Stimulated activated effector memory CD8-positive, alpha-beta T cell treated with anti-CD3 and anti-CD28 coated beads, Interleukin-12 subunit alpha, Interleukin-12 subunit beta, amount 100 ng/mL, for 72 hours (primary cell): ENCODE results near the gene SLC6A3.
"Not testable (repeated sequence)": the region's sequence is repeated elsewhere in the genome, so short reads cannot be mapped to it uniquely, and the experiment has no call there.

Experiments used
- ATAC-seq: fragments of 150-1000 bp; cut with Tn5 transposase; 2 replicates; pipeline ENCODE4 v1.10.0; 2021
- DNase-seq, 2 donors: peaks; one replicate each; pipeline ENCODE4 v3.0.0; 2021 to 2022; ENCODE audit warnings: low spot score in 2 of 2
- H3K27ac Mint-ChIP-seq: one replicate; pipeline ENCODE4 v1.8.0; 2022; ENCODE audit warnings: mild to moderate bottlenecking, mixed read lengths
- H3K36me3 Mint-ChIP-seq: one replicate; pipeline ENCODE4 v1.8.0; 2022; ENCODE audit warnings: mild to moderate bottlenecking, mixed read lengths
- H3K4me1 Mint-ChIP-seq: one replicate; pipeline ENCODE4 v1.8.0; 2022; ENCODE audit warnings: mixed read lengths
- H3K4me3 Mint-ChIP-seq: one replicate; pipeline ENCODE4 v1.8.0; 2022; ENCODE audit warnings: mild to moderate bottlenecking, mixed read lengths
- H3K9me3 Mint-ChIP-seq: one replicate; pipeline ENCODE4 v1.8.0; 2022; ENCODE audit warnings: mixed read lengths

The SLC6A3 gene

GRCh38 chr5:1363160-1363559 is 82.1 kb downstream of the SLC6A3 start:
- Mint-ChIP-seq H3K36me3 (no peaks in the 10 kb centered on the region), H3K4me3 (no peak overlapping the region), H3K4me1 (no peaks in the 10 kb centered on the region), H3K9me3 (no peaks in the 10 kb centered on the region), H3K27ac (no peak overlapping the region)
- DNase-seq (no peak), ATAC-seq (no peak)

GRCh38 chr5:1362242-1363015 is 82.8 kb downstream of the SLC6A3 start:
- ATAC-seq (no peak), DNase-seq (no peak)
- Mint-ChIP-seq H3K27ac (no peak overlapping the region), H3K9me3 (no peaks in the 10 kb centered on the region), H3K36me3 (no peaks in the 10 kb centered on the region), H3K4me1 (no peaks in the 10 kb centered on the region), H3K4me3 (no peak overlapping the region)

DNA sequence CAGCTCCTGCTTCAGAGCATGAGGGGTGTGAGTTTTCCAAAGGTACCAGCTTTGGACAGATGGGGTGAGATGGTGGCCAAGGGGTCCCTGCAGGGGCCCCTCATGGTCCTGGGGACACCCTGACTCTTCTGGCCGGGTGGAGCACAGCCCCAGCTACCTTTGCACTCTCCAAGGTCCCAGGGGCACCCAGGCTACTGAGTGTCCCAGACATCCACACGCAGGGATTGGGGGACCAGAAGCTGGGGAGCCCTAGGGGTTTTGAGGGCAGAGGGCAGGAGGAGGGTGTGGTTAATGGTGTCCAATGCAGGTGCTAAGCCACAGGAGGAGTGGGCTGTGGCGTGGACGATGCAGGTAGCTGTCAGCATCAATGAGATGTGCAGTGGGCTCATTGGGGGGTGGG is 84.4 kb downstream of the SLC6A3 start:
- no peaks in the 10 kb centered on the region for H3K4me1 Mint-ChIP-seq
- H3K27ac Mint-ChIP-seq: no peak overlapping the region
- DNase-seq (no peak), ATAC-seq (no peak)
- H3K36me3 Mint-ChIP-seq: no peaks in the 10 kb centered on the region
- H3K9me3 Mint-ChIP-seq: no peaks in the 10 kb centered on the region
- H3K4me3 Mint-ChIP-seq: no peak overlapping the region

GRCh38 chr5:1360367-1360766 is 84.9 kb downstream of the SLC6A3 start:
- not testable (repeated sequence) for H3K27ac Mint-ChIP-seq, DNase-seq, H3K36me3 Mint-ChIP-seq, H3K9me3 Mint-ChIP-seq, H3K4me1 Mint-ChIP-seq, H3K4me3 Mint-ChIP-seq, ATAC-seq

- Mint-ChIP-seq H3K36me3 (no peaks in the 10 kb centered on the region), H3K4me1 (no peaks in the 10 kb centered on the region), H3K27ac (no peak overlapping the region), H3K4me3 (no peak overlapping the region), H3K9me3 (no peaks in the 10 kb centered on the region)
- DNase-seq (no peak), ATAC-seq (no peak)
These were observed 85.5 kb downstream of the SLC6A3 start for GRCh38 chr5:1359713-1360112.

GRCh38 chr5:1359031-1359645 is 86.1 kb downstream of the SLC6A3 start:
- DNase-seq: no peak
- Mint-ChIP-seq H3K36me3 (no peaks in the 10 kb centered on the region), H3K4me1 (no peaks in the 10 kb centered on the region), H3K9me3 (no peaks in the 10 kb centered on the region), H3K4me3 (no peak overlapping the region), H3K27ac (no peak overlapping the region)
- ATAC-seq: no peak

- Mint-ChIP-seq H3K36me3 (no peaks in the 10 kb centered on the region), H3K27ac (no peak overlapping the region), H3K4me3 (no peak overlapping the region), H3K9me3 (no peaks in the 10 kb centered on the region), H3K4me1 (no peaks in the 10 kb centered on the region)
- DNase-seq (no peak), ATAC-seq (no peak)
These were observed 86.6 kb downstream of the SLC6A3 start for GRCh38 chr5:1358726-1359025.

- no peak overlapping the region for H3K4me3 Mint-ChIP-seq
- no peak overlapping the region for H3K27ac Mint-ChIP-seq
- H3K36me3 Mint-ChIP-seq: no peaks in the 10 kb centered on the region
- ATAC-seq (no peak), DNase-seq (no peak)
- H3K9me3 Mint-ChIP-seq: no peaks in the 10 kb centered on the region
- no peaks in the 10 kb centered on the region for H3K4me1 Mint-ChIP-seq
These were observed 87.1 kb downstream of the SLC6A3 start for GRCh38 chr5:1357946-1358725.

DNA sequence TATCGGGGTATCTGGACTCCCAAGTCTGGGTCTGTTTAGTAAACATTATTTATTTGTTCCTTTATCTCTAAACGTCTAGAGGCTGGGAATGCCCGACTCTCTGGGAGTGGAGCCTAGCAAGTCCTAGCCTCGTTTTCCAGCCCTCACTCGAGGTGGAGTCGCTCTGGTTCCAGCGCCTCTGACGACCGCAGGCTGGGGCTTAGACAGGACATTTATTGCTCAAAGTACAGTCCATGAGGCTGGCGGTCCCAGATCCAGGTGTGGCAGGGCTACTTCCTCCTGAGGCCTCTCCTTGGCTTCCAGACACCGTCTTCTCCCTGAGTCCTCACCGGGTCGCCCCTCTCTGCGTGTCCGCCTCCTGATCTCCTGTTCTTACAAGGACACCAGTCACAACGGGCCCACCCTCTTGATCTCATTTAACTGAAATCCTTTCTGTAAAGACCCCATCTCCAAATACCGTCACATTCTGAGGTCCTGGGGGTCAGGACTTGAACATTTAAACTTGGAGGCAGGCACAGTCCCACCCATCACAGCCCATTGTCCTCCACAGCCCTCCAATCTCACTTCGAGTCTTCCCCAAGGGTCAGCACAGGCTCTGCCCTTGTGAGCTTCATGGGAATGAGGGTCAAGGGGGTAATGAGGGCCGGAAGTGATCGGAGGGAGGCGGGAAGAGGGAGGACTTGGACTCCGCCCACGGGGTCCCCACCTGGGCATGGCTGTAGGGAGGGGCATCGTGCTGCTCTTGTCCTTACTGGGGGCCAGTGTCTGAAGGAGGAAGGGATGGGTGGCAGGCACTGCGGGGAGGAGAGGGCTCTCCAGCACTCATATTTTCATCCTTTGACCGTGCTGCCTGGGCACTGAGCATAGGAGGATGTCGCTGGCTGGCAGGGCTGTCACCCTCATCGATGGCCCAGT is 88.1 kb downstream of the SLC6A3 start:
- DNase-seq: no peak
- H3K4me1 Mint-ChIP-seq: no peaks in the 10 kb centered on the region
- no peak overlapping the region for H3K4me3 Mint-ChIP-seq
- no peaks in the 10 kb centered on the region for H3K36me3 Mint-ChIP-seq
- H3K9me3 Mint-ChIP-seq: no peaks in the 10 kb centered on the region
- no peak for ATAC-seq
- no peak overlapping the region for H3K27ac Mint-ChIP-seq

- no peak overlapping the region for H3K27ac Mint-ChIP-seq
- H3K4me3 Mint-ChIP-seq: no peak overlapping the region
- no peak for ATAC-seq
- H3K9me3 Mint-ChIP-seq: no peaks in the 10 kb centered on the region
- DNase-seq: no peak
- H3K36me3 Mint-ChIP-seq: no peaks in the 10 kb centered on the region
- no peaks in the 10 kb centered on the region for H3K4me1 Mint-ChIP-seq
These were observed 90.7 kb downstream of the SLC6A3 start for GRCh38 chr5:1354576-1354975.

DNA sequence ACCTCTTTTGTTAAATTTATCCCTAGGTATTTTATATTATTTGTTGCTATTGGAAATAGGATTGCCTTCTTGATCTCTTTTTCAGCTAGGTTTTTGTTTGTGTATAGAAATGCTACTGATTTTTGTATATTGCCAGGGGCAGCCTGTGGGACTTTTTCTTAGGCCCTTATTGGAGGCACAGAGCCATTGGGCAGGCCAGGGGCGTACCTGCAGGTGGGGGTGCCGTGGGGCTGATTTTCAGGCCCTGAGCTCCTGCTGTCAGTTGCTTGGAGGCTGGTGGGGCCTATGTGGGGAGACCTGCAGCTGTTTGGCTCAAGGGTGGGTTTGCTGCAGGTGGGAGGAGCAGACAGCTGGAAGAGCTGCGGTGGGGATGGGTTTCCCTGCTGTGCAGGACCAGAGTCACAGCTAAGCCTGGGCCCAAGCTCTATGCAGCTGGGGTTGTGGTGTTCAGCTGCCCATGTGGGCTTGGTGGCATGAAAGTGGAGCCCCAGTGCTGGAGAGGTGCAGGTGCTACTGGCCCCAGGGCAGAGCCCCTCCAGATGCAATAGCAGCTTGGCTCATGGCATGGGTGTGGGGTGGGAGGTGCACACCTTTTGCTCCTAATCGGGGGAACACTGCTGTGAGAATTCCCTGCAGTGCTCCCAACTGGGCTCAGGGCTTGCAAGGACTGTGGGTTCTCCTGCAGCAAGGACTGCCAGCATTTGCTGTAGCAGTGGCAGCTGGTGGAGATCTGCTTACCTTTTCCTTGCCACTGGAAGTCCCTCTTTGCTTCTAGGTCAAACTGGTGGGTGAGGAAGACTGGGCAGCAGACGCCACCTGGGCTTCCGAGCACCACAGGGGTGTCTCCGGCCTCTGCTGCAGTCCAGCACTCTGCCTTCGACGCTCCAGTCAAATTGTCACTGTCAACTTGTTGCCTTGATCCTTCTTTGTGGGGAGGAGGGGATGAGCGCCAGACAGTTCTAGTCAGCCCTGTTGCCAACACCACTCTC is 92.7 kb downstream of the SLC6A3 start:
- H3K9me3 Mint-ChIP-seq: no peaks in the 10 kb centered on the region
- H3K4me3 Mint-ChIP-seq: no peak overlapping the region
- no peak for ATAC-seq
- no peak for DNase-seq
- H3K27ac Mint-ChIP-seq: no peak overlapping the region
- H3K36me3 Mint-ChIP-seq: no peaks in the 10 kb centered on the region
- H3K4me1 Mint-ChIP-seq: no peaks in the 10 kb centered on the region

DNA sequence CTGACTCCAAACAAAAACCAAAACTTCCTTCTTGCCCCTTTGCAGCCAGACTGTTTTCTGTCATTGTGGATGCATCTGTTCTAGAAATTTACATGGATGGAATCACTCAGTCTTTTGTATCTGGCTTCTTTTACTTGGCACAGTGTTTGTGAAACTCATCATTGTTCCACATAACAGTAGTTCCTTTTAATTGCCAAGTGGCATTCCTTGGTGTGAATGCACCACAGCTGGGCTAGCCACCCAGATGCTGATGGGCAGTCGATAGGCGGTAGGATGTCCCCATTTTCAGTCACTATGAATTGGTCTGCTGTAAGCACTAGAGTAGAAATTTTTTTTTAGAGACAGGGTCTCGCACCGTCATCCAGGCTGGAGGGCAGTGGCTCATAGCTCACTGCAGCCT is 94.1 kb downstream of the SLC6A3 start:
- DNase-seq: no peak
- H3K4me1 Mint-ChIP-seq: peaks cover 4% of the 10 kb centered on the region
- H3K4me3 Mint-ChIP-seq: no peak overlapping the region
- H3K36me3 Mint-ChIP-seq: peaks cover 4% of the 10 kb centered on the region
- H3K27ac Mint-ChIP-seq: no peak overlapping the region
- H3K9me3 Mint-ChIP-seq: no peaks in the 10 kb centered on the region
- no peak for ATAC-seq

DNA sequence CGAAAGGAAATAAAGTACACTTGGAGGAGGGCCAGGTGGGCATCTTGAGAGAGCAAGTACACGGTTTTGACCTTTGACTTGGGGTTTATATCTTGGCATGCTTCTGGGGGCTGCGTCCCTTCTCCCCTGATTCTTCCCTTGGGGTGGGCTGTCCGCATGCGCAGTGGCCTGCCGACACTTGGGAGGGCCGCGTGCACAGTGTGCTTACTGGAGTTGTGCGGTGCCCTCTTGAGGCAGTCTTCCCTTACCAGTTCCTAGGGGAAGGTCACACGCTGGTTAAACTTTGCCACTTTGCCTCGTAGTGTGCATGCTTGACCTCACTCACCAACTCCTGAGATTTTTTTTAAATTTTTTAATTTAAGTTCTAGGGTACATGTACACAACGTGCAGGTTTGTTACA is 96.0 kb downstream of the SLC6A3 start:
- no peak for DNase-seq
- Mint-ChIP-seq H3K36me3 (peaks cover 9% of the 10 kb centered on the region), H3K9me3 (no peaks in the 10 kb centered on the region), H3K27ac (no peak overlapping the region), H3K4me1 (peaks cover 11% of the 10 kb centered on the region), H3K4me3 (no peak overlapping the region)
- no peak for ATAC-seq

- H3K27ac Mint-ChIP-seq: no peak overlapping the region
- H3K9me3 Mint-ChIP-seq: no peaks in the 10 kb centered on the region
- H3K36me3 Mint-ChIP-seq: peaks cover 12% of the 10 kb centered on the region
- H3K4me3 Mint-ChIP-seq: no peak overlapping the region
- no peak for DNase-seq
- peaks cover 14% of the 10 kb centered on the region for H3K4me1 Mint-ChIP-seq
- ATAC-seq: no peak
These were observed 96.3 kb downstream of the SLC6A3 start for GRCh38 chr5:1348986-1349245.
